Fibroblast of skin of abdomen (primary cell): ENCODE results near the gene EPOP. TPM values are rescaled to one million over a fixed set of nuclear protein-coding genes. Genes with fewer than 3 reads are reported as not detected.

Source experiments
- DNase-seq: peaks from one replicate; pipeline ENCODE4 v3.0.0-alpha.2; 2013
- polyA plus RNA-seq, 2 experiments: library from polyadenylated mRNA; unstranded; fragments of 120-200 nt; gene quantifications; one replicate each; pipeline ENCODE4 v1.2.1, GENCODE V29; 2013; ENCODE audit not compliant: insufficient read length in 2 of 2

EPOP gene
- 3.5 TPM for polyA plus RNA-seq (2013, experiment 1 of 2; ENCODE audit: insufficient read length)
- 3.0 TPM for polyA plus RNA-seq (2013, experiment 2 of 2; ENCODE audit: insufficient read length)

DNA sequence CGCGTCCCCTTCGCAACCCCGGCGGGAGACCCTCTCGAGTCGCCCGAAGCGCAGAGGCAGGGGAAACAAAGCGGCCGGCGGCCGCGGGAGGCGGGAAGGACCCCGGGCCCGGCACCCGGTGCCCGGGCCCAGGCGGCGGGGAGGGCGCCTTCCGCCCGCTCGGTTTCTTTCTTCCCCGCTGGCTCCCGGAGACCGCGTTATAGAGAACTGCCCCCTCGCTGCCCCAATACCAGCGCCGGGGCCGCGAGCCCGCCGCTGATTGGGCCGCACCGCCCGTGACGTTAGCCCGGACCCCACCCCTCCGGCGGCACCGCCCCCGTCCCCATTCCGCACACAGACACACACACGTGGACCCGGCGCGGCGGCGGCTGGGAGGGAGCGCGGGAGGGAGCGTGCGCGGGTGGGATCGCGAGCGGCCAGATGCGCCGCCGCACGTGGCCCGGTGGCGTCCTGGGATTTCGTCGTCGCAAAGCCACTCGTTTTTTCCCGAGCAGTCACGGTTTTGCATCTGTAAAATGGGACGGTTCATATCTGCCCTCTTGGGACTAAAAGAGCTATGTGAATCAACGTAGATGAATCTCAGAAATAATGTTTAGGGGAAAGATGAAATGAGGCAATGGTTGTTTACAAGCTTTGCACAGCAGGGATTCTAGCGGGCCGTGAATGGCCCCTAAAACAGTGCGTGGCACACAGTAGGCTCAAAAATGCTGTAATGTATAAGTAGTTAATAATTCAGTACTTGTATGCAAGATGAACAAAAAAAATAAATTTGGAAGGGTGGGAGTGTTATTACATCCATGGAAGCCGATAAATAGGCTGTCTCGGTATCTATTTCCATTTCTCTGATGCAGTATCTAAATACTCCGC is at the start of gene EPOP:
TSS of gene EPOP (minus strand) at position 209 of the 867 bp plus-strand sequence. CDS start 462 bp downstream, outside the sequence.
- peak; percentile 86 for DNase-seq

DNA sequence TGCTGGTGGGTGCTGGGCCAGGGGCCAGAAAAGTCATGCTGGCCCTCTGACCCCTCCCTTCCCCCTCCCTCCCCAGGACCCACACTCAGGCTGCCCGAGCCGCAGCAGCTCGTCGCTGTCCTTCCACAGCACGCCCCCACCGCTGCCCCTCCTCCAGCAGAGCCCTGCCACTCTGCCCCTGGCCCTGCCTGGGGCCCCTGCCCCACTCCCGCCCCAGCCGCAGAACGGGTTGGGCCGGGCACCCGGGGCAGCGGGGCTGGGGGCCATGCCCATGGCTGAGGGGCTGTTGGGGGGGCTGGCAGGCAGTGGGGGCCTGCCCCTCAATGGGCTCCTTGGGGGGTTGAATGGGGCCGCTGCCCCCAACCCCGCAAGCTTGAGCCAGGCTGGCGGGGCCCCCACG is 47.0 kb upstream of the EPOP start:
- DNase-seq: no peak

DNA sequence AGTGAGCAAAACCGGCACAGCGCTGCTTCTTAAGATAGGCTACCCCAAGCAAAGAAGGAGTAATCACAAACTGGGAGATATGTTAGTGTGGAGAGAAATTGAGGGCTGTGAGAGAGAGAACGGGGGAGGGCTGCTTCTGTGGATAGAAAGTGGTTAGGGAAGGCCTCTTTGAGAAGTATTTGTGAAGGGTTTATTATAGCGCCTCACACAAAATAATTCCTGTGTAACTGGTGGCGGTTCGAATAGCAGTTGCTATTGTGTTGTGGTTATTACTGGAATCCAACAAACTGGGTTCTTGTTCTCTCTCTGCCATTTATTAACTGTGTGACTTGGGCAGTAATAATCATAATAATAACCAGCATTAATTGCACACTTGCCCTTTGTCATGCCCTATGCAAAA is 46.2 kb upstream of the EPOP start:
- DNase-seq: no peak

DNA sequence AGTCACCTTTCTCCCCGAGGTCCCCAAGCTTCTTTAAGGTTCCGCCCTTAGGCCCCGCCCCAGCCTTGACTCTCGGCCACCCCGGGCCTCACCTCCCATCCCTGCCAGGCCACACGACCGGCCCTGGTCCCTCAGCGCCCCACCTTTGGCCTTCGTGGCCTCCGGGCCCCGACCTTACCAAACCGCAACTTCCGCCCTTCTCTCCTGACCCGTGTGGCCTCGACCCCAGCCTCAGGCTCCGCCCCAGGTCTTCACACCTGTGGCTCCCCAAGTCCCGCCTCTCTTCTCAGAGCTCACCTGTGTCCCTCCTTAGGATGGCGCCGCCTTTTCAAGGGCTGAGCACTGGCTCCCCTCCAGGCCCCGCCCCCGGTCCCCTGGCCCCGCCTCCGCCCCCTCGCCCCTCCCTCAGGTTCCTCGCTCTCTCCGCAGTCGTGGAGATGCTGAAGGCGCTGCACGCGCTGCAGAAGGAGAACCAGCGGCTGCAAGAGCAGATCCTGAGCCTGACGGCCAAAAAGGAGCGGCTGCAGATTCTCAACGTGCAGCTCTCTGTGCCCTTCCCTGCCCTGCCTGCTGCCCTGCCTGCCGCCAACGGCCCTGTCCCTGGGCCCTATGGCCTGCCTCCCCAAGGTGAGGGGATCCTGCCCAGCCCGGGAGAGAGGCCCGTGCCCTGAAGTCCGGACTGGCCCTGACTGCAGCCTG is 45.3 kb upstream of the EPOP start:
- no peak for DNase-seq

DNA sequence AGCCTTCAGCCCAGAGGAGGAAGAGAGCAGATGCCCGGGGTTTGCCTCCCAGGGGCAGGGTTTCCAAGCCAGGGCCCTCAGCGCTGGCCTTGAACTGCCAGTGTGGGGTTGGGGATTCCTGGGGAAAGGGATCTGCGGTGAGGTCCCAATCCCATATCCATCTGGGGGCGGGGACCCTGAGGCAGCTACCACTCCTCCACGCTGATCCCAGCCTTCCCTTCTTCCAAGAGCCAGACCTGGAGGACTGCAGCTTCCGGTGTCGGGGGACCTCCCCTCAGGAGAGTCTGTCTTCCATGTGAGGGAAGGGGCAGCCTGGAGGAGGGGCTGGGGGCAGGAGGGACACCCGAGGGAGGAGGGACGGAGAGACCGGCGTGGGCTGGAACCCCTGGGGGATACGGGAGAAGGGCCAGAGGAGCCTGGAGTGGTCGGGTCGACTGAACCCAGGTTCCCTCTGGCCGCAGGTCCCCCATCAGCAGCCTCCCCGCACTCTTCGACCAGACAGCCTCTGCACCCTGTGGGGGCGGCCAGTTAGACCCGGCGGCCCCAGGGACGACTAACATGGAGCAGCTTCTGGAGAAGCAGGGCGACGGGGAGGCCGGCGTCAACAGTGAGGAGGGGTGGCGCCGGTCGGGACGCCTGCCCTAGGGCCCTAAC is 44.7 kb upstream of the EPOP start:
- DNase-seq: no peak

DNA sequence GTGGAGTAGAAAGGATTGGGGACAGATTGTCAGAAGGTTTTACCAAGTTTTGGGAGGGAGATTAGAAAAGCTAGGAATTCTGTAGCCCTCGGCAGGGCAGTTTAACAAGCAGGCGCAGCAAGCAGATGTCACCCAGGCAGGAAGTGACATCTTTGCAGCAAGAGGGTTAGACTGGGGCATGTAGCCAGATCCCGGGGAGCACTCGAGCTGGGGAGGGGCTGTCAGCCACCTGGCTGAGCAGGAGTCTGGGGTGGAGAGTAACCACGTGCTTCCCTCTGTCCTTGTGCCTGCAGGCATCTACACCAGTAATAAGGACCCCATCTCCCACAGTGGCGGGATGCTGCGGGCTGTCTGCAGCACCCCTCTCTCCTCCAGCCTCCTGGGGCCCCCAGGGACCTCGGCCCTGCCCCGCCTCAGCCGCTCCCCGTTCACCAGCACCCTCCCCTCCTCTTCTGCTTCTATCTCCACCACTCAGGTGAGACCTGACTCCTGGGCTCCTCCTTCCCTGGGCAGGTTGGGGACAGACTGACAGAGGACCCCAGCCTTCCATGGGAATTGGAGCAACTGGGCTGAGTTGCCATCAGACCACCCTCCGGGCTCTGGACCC is 42.5 kb upstream of the EPOP start:
- no peak for DNase-seq

DNA sequence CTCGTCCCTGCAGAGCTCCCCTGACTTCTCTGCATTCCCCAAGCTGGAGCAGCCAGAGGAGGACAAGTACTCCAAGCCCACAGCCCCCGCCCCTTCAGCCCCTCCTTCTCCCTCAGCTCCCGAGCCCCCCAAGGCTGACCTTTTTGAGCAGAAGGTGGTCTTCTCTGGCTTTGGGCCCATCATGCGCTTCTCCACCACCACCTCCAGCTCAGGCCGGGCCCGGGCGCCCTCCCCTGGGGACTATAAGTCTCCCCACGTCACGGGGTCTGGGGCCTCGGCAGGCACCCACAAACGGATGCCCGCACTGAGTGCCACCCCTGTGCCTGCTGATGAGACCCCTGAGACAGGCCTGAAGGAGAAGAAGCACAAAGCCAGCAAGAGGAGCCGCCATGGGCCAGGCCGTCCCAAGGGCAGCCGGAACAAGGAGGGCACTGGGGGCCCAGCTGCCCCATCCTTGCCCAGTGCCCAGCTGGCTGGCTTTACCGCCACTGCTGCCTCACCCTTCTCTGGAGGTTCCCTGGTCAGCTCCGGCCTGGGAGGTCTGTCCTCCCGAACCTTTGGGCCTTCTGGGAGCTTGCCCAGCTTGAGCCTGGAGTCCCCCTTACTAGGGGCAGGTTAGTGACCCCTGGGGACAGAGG is 41.7 kb upstream of the EPOP start:
- DNase-seq: no peak

DNA sequence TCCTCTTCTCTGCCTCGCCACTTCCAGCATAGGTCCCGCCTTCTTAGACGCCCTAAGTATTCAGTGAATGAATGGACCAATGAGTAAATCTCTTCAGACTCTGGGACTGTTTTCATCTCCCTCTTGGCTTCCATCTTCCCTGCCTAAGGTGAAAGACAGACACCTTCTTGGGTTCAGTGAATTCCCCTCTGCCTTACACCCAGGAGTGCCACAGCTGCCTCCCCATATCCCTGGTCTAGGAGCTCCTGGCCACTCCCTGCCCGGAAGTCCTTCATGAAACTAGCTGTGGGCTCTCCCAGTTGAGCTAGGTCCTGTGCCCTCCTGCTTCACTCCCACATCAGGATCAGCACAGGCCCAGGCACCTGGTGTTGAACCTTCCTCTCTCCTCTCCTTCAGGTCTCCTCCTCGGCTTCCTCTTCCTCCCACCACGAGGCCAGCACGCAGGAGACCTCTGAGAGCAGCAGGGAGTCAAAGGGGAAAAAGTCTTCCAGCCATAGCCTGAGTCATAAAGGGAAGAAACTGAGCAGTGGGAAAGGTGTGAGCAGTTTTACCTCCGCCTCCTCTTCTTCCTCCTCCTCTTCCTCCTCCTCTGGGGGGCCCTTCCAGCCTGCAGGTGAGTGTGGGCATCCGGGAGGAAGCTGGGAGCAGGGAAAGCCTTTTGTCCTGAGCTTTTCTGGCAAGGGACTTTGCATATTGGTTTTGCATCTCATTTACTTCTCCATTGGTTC is 40.6 kb upstream of the EPOP start:
- DNase-seq: no peak

DNA sequence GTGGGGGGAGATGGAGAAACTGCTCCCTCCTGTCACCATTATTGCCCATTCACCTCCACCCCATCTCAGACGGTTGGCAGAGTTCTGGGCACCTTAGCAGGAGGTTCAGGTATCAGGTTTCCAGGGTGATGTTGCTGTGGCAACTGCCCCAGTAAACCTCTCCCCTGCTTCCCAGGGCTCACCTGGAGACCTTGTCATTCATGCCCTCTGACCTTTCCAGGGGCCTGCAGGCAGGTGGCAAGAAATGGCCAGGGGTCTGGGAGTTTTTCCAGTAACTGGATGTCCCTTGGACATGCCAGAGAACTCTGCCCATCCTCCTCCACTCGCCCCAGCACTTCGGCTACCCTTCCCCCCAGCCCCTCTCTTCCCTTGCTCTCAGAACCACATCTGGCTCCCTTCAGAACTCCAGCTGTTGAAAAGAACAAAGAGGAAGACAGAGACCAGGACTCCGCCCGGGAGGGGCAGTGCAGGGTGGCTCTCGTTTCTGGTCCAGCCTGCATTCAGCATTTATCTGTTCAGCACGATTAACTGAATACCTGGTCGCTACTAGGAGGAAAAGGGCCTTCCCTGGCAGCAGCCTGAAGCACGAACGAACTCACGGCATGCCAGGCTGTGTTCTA is 38.8 kb upstream of the EPOP start:
- DNase-seq: no peak

DNA sequence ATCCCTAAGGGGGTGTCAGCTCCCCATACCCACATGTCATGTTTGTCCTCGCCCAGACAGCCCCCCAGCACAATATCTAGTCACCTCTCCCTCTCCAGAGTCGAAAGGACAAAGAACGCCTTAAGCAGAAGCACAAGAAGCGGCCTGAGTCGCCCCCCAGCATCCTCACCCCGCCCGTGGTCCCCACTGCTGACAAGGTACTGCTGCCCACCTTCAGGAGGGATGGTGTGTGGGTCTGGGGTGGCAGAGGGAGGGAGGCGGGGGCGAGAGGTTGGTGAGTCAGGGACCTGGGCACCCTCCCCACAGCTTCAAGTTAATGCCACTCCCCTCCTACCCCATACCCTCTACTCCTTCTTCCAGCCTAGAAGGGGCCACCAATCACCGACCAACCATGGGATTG is 37.8 kb upstream of the EPOP start:
- DNase-seq: no peak

DNA sequence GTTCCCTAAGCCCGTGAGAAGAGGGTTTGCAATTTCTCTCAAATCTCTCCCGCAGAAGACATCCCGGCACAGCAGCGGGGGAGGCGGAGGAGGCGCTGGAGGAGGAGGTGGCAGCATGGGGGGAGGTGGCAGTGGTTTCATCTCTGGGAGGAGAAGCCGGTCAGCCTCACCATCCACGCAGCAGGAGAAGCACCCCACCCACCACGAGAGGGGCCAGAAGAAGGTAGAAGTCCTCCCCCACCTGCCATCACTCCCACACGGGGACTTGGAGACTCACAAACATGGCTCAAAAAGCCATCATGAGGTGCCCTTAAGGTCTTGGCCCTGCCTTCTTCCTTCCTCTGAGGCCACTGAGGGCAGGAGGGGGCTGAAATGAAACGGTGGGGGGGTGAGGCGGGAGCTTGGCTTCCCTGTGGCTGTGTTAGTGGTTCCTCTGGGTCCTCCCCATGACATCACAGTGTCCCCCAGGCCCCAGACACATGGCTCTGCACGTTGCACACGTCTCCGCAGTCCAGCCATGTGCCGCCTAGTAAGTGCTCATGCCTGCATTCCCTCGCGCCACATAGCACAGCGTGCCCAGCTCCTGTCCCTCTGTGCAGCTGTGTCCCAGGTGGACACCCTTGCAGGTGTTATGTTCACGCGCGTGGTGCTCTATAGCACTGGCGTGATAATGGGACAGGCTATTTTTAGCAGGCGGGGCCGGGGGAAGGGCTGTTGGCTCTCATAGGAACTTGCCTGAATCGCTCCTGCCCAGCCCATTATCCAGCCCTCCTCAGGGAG is 37.2 kb upstream of the EPOP start:
- DNase-seq: no peak

DNA sequence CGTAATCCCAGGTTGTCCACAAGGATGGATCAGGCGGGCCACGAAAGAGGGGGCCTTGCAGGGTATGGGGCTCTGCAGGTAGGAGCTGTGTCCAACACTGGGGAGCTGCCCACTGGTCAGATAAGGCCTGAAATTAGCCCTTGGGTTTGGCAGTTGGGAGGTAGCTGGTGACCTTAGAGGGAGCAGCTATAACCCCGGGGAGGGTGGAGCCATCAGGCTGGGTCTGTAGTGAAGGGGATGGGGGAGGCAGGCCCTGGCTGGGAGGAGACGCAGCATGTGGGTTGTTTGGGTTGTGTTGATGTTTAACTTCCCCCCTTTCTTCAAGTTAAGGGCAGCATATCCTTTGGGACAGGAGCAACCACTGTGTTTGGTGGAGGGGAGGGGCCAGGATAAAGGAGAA is 36.2 kb upstream of the EPOP start:
- DNase-seq: no peak

DNA sequence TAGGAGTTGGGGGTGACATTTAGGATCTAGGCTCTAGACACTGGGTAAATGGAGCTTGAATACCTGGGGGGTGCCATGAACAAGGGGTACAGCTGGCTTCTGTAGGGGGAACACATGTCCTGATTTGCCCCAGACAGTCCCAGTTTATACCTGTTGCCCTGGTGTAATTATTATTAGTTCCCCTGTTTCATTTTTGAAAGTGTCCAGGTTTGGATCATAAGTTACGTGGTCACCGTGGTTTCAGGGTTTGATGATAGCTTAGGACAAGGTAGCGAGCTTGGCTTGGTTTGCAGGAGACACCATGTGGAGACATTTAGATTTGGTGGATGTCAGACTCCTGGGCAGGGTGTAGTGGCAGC is 35.8 kb upstream of the EPOP start:
- DNase-seq: no peak

DNA sequence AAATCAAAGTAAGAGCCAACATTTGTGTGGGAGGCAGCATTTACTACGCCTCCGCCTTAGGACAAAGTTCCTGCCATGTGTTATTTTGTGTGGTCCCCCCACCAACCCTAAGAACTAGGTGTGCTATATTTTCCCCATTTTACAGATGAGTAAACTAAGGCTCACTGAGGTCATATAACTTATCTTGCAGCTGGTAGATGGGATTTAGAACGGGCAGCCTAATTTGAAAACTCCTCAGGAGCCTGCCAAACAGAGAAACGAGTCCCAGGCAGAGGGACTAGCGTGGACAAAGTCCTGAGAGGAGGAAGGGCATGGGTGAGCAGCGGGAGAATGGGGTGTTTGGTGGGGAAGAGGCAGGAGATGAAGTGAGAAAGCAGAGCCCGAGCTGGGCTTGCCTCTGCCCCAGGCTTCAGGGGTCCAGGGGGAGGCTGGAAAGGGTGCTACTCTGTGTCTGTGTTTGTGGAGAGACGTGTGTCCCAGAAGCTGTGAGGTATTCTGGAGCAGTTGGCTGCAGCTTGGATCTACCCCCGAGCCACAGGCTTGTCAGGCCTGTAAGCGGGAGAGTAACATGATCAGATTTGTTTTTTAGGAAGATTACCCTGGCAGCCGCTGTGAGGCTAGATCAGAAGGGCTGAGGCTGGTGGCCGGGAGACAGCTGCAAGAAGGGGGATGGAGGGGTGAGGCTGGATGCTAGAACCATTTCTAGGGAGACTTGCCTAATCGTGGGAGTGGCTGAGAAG is 35.3 kb upstream of the EPOP start:
- no peak for DNase-seq

DNA sequence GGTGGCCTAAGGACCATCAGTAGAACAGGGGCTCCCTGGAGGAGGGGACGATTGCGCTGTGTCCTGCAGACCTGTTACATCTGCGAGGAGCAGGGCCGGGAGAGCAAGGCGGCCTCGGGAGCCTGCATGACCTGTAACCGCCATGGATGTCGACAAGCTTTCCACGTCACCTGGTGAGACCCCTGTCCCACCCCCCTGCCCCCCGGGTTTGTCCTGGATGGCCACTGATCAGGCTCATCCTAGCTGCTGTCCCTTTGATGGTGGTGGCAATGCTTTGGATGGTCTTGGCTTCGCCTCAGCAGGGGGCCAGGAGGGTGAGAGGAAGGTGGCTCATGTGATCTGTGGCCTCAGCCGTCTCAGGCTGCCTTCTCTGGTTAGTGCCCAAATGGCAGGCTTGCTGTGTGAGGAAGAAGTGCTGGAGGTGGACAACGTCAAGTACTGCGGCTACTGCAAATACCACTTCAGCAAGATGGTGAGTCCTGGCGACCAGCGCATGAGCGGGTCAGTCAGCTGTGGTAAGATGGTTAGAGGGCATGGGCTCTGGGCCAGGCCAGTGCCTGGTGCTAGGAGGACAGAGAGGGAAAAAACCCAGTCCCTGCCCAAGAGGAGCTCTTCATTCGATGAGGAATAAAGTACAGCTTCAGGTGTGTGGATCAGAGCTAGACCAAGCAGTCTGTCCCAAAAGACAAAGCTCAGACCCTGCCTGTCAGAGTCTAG is 34.5 kb upstream of the EPOP start:
- DNase-seq: no peak

DNA sequence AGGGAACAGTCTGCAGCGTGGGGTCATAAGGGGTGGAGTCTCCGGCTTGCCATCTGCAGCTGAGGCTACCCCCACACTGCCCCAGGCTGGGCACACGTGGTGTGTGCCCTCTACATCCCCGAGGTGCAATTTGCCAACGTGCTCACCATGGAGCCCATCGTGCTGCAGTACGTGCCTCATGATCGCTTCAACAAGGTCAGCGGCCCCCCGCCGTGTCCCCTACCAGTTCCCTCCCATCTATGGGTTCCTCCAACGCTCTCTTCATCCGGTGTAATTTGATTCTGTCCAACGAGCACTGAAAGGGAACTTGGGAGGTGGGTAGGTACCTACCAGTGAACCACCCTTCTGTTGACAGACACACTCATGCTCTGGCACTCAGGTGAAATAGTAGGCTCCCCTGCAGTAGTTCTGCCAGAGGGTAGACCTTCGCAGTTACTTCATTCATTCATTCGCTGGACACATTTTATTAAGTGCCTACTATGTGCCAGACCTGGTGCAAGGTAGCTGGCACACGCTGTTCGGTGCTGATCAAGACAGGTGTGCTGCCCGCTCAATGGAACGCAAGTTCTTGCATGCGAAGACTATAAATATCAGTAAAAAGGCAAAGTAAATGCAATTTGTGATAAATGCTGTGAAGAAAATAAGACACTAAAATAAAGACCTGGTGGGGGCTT is 33.1 kb upstream of the EPOP start:
- DNase-seq: no peak

DNA sequence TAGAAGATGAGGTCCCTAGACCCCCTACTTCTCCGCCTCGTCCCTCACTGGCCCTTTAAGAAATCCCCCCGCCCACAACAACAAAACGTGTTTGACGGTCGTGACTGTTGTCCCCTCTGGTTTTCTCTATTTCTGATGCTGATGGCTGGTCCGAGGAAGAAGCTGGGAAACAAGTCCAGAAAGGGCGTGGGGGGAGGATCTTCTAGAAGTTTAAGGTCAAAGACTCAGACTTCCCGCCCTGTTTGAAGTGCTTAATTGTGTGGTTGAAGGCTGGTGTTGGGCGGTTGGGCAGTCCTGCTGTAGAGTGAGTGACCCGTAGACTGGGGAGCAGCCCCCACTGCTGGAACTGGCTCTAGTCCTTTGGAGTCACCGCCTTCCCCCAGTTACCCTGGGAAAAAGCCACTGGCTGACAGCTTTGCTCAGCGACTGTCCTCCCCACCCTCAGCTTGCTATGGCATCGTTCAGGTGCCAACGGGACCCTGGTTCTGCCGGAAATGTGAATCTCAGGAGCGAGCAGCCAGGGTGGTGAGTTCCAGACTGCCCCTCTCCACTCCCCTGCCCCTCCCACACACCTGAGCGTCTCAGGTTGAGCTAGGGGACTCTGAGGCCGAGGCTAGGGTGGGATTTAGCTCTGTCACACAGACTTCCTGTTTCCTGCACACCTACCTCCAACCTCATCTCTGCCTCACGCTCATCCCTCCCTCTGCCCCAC is 31.9 kb upstream of the EPOP start:
- no peak for DNase-seq
